Testis (tissue), 2 donors: ENCODE measurements around the gene VSTM2B.

ENCODE experiments used
- CTCF ChIP-seq, 3 experiments: fragments of 450-650 bp in 2 of 3; fragments of 200-600 bp in 1 of 3; sonication (generic) in 1 of 3; IDR thresholded peaks; one replicate each; pipeline ENCODE4 v1.5.1; 2016 to 2019; ENCODE audit warnings: antibody characterized with exemption in 3 of 3, mild to moderate bottlenecking in 2 of 3, moderate library complexity in 1 of 3
- POLR2A ChIP-seq: fragments of 450-650 bp; IDR thresholded peaks from one replicate; pipeline ENCODE4 v1.6.1; 2017; ENCODE audit warnings: antibody characterized with exemption, mild to moderate bottlenecking, moderate library complexity

- TF ChIP-seq CTCF (IDR thresholded peaks at IDR 0.05) (no peak), POLR2A (no peak)
Measured at GRCh38 chr19:29497686-29498436, 27.9 kb upstream of the VSTM2B start.
